Measurements from ENCODE around the gene PLXNA2.

Gene PLXNA2

GRCh38 chr1:208242941-208243526 is 1.1 kb downstream of the PLXNA2 start:
- in situ Hi-C loops (cut with MboI; ENCODE audit: low sequenced_read_pairs), result no loop called here

- in situ Hi-C loops (cut with MboI; ENCODE audit: low sequenced_read_pairs), result no loop called here
Measured at GRCh38 chr1:208242146-208242545, 2.0 kb downstream of the PLXNA2 start.

- in situ Hi-C loops (cut with MboI; ENCODE audit: low sequenced_read_pairs), result no loop called here
Measured at GRCh38 chr1:208241512-208241911, 2.7 kb downstream of the PLXNA2 start.

GRCh38 chr1:208240662-208241355 is 3.4 kb downstream of the PLXNA2 start:
- in situ Hi-C loops (cut with MboI; ENCODE audit: low sequenced_read_pairs), result no loop called here

GRCh38 chr1:208239473-208240381 is 4.5 kb downstream of the PLXNA2 start:
- in situ Hi-C loops (cut with MboI; ENCODE audit: low sequenced_read_pairs), result no loop called here

GRCh38 chr1:208238710-208239472 is 5.3 kb downstream of the PLXNA2 start:
- in situ Hi-C loops (cut with MboI; ENCODE audit: low sequenced_read_pairs), result no loop called here

- in situ Hi-C loops (cut with MboI; ENCODE audit: low sequenced_read_pairs), result no loop called here
Measured at GRCh38 chr1:208237241-208237640, 6.9 kb downstream of the PLXNA2 start.

- in situ Hi-C loops (cut with MboI; ENCODE audit: low sequenced_read_pairs), result no loop called here
Measured at GRCh38 chr1:208235982-208236761, 8.0 kb downstream of the PLXNA2 start.

- in situ Hi-C loops (cut with MboI; ENCODE audit: low sequenced_read_pairs), result no loop called here
Measured at GRCh38 chr1:208235356-208235981, 8.7 kb downstream of the PLXNA2 start.

- in situ Hi-C loops (cut with MboI; ENCODE audit: low sequenced_read_pairs), result no loop called here
Measured at GRCh38 chr1:208234721-208235120, 9.5 kb downstream of the PLXNA2 start.

- in situ Hi-C loops (cut with MboI; ENCODE audit: low sequenced_read_pairs), result no loop called here
Measured at GRCh38 chr1:208233978-208234377, 10.2 kb downstream of the PLXNA2 start.

GRCh38 chr1:208233546-208233945 is 10.6 kb downstream of the PLXNA2 start:
- in situ Hi-C loops (cut with MboI; ENCODE audit: low sequenced_read_pairs), result no loop called here

- in situ Hi-C loops (cut with MboI; ENCODE audit: low sequenced_read_pairs), result no loop called here
Measured at GRCh38 chr1:208232662-208233038, 11.5 kb downstream of the PLXNA2 start.

- in situ Hi-C loops (cut with MboI; ENCODE audit: low sequenced_read_pairs), result no loop called here
Measured at GRCh38 chr1:208231881-208232661, 12.1 kb downstream of the PLXNA2 start.

GRCh38 chr1:208230668-208231529 is 13.3 kb downstream of the PLXNA2 start:
- in situ Hi-C loops (cut with MboI; ENCODE audit: low sequenced_read_pairs), result no loop called here

- in situ Hi-C loops (cut with MboI; ENCODE audit: low sequenced_read_pairs), result no loop called here
Measured at GRCh38 chr1:208228550-208228949, 15.6 kb downstream of the PLXNA2 start.

GRCh38 chr1:208228026-208228425 is 16.2 kb downstream of the PLXNA2 start:
- in situ Hi-C loops (cut with MboI; ENCODE audit: low sequenced_read_pairs), result no loop called here

GRCh38 chr1:208227366-208227765 is 16.8 kb downstream of the PLXNA2 start:
- in situ Hi-C loops (cut with MboI; ENCODE audit: low sequenced_read_pairs), result no loop called here
